ENCODE measurements around the gene MBTPS1.

DNA sequence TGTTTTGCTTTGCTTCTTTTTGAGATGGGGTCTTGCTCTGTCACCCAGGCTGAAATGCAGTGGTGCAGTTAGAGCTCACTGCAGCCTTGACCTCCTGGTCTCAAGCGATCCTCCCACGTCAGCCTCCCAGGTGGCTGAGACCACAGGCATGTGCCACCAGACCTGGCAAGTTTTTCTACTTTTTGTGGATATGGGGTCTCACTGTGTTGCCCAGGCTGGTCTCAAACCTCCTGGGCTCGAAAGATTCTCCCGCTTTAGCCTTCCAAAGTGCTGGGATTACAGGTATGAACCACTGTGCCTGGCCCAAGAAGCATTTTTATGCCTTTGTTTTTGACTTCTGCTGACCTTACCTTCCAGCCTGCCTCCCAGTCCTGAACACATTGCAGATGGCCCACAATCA is 38.5 kb upstream of the MBTPS1 start:
- TF ChIP-seq TAF1 (IDR thresholded peaks at IDR 0.05; ENCODE audit: low read depth, low read length) = no peak
- no peak for TF ChIP-seq POLR2A (IDR thresholded peaks at IDR 0.05; ENCODE audit: low read depth, low read length)
- TF ChIP-seq POLR2AphosphoS5 (IDR thresholded peaks at IDR 0.05; ENCODE audit: low read depth, low read length) = no peak

All from GM12891 (cell line).